SK-N-SH treated with all-trans-retinoic acid at 6 μM for 48 hours (cell line): Measurements from ENCODE around the gene ASTN2.

Source experiments
- ATAC-seq: fragments of 200-7000 bp; cut with Tn5 transposase; 3 replicates; pipeline ENCODE4 v1.9.1; 2020; ENCODE audit warnings: mild to moderate bottlenecking, moderate library complexity
- ARNTL ChIP-seq: fragments of 450-650 bp; formaldehyde crosslinking; IDR thresholded peaks from 2 replicates; pipeline ENCODE4 v1.5.0; 2020; ENCODE audit warnings: low read depth, mild to moderate bottlenecking, moderate library complexity, borderline replicate concordance
- BACH2 ChIP-seq: fragments of 250-450 bp; sonication (Bioruptor Pico); IDR thresholded peaks from 2 replicates; pipeline ENCODE4 v1.9.0; 2021; ENCODE audit warnings: mild to moderate bottlenecking, borderline replicate concordance
- CSDC2 ChIP-seq: fragments of 250-450 bp; sonication (Bioruptor Pico); IDR thresholded peaks from 2 replicates; pipeline ENCODE4 v1.5.0; 2020; ENCODE audit warnings: mild to moderate bottlenecking, moderate library complexity
- ESRRG ChIP-seq: fragments of 250-450 bp; sonication (Bioruptor Pico); IDR thresholded peaks from 2 replicates; pipeline ENCODE4 v1.6.1; 2021; ENCODE audit warnings: mild to moderate bottlenecking
- GLIS3 ChIP-seq: fragments of 250-450 bp; sonication (Bioruptor Pico); IDR thresholded peaks from 2 replicates; pipeline ENCODE4 v1.5.0; 2020; ENCODE audit warnings: mild to moderate bottlenecking, moderate library complexity
- ISL1 ChIP-seq: fragments of 250-450 bp; sonication (Bioruptor Pico); IDR thresholded peaks from 2 replicates; pipeline ENCODE4 v2.1.2; 2022; ENCODE audit warnings: mild to moderate bottlenecking, moderate library complexity
- OSR1 ChIP-seq: fragments of 250-450 bp; sonication (Bioruptor Pico); IDR thresholded peaks from 2 replicates; pipeline ENCODE4 v1.8.0; 2022; ENCODE audit warnings: moderate library complexity, mild to moderate bottlenecking, inconsistent platforms
- PPARA ChIP-seq: fragments of 250-450 bp; sonication (Bioruptor Pico); IDR thresholded peaks from 2 replicates; pipeline ENCODE4 v1.5.0; 2020; ENCODE audit warnings: mild to moderate bottlenecking, borderline replicate concordance
- RARB ChIP-seq: fragments of 250-450 bp; sonication (Bioruptor Pico); IDR thresholded peaks from 2 replicates; pipeline ENCODE4 v1.8.0; 2021; ENCODE audit warnings: mild to moderate bottlenecking, moderate library complexity
- SNAI2 ChIP-seq: fragments of 250-450 bp; sonication (Bioruptor Pico); IDR thresholded peaks from 2 replicates; pipeline ENCODE4 v1.5.0; 2020; ENCODE audit warnings: mild to moderate bottlenecking, moderate library complexity
- TOX ChIP-seq: fragments of 250-450 bp; sonication (Bioruptor Pico); IDR thresholded peaks from 2 replicates; pipeline ENCODE4 v1.8.0; 2021; ENCODE audit warnings: mild to moderate bottlenecking, moderate library complexity, borderline replicate concordance
- ZC3H10 ChIP-seq: fragments of 250-450 bp; sonication (Bioruptor Pico); IDR thresholded peaks from 2 replicates; pipeline ENCODE4 v1.5.1; 2021; ENCODE audit warnings: mild to moderate bottlenecking, moderate library complexity
- ZFP3 ChIP-seq: fragments of 250-450 bp; sonication (Bioruptor Pico); IDR thresholded peaks from 2 replicates; pipeline ENCODE4 v1.5.0; 2020; ENCODE audit warnings: mild to moderate bottlenecking, moderate library complexity
- ZFP30 ChIP-seq: fragments of 450-650 bp; formaldehyde crosslinking; IDR thresholded peaks from 2 replicates; pipeline ENCODE4 v1.5.0; 2022; ENCODE audit warnings: mild to moderate bottlenecking, moderate library complexity
- ZNF565 ChIP-seq: fragments of 450-650 bp; formaldehyde crosslinking; conservative IDR thresholded peaks from 2 replicates; pipeline ENCODE4 v1.5.0; 2020; ENCODE audit warnings: low read depth, mild to moderate bottlenecking, moderate library complexity
- ZNF70 ChIP-seq: fragments of 450-650 bp; formaldehyde crosslinking; IDR thresholded peaks from 2 replicates; pipeline ENCODE4 v1.5.0; 2020; ENCODE audit warnings: mild to moderate bottlenecking, moderate library complexity
- ZNF8 ChIP-seq: fragments of 450-650 bp; formaldehyde crosslinking; IDR thresholded peaks from 2 replicates; pipeline ENCODE4 v1.5.0; 2020; ENCODE audit warnings: mild to moderate bottlenecking, moderate library complexity
- TF ChIP-seq, protein P1 (sequence below): fragments of 250-450 bp; sonication (Bioruptor Pico); IDR thresholded peaks from 2 replicates; pipeline ENCODE4 v1.5.0; 2020; ENCODE audit warnings: mild to moderate bottlenecking, moderate library complexity
- TF ChIP-seq, protein P2 (sequence below): fragments of 250-450 bp; sonication (Bioruptor Pico); IDR thresholded peaks from 2 replicates; pipeline ENCODE4 v1.8.0; 2020; ENCODE audit warnings: mild to moderate bottlenecking, moderate library complexity, borderline replicate concordance
- TF ChIP-seq, protein P3 (sequence below): fragments of 250-450 bp; sonication (Bioruptor Pico); IDR thresholded peaks from 2 replicates; pipeline ENCODE4 v1.5.1; 2020; ENCODE audit warnings: low read depth, mild to moderate bottlenecking, moderate library complexity
- TF ChIP-seq, protein P4 (sequence below): fragments of 250-450 bp; sonication (Bioruptor Pico); IDR thresholded peaks from 2 replicates; pipeline ENCODE4 v1.5.1; 2021; ENCODE audit warnings: mild to moderate bottlenecking, moderate library complexity
- TF ChIP-seq, protein P5 (sequence below): fragments of 250-450 bp; sonication (Bioruptor Pico); IDR thresholded peaks from 2 replicates; pipeline ENCODE4 v1.8.0; 2021; ENCODE audit warnings: low read depth, mild to moderate bottlenecking, moderate library complexity, borderline replicate concordance

Gene ASTN2

DNA sequence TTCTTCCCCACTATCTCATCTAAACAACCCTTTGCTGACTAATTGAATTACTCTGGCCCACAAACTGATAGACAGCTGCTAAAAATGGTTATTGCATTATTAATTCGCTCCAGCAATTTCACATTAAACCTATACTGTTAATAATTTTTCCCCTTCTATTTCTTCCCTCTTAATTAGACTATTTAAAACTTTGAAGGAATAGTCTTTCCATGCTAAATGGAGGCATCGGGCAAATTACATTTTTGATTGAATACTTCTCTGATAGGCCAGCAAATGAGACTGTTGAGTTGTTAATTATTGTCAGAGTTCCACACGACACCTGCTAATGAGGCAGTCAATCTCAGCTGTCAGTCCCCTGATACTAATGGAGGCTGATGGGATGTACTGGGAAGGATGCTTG is 485.2 kb downstream of the ASTN2 start (continued):
- TF ChIP-seq, protein P1, sequence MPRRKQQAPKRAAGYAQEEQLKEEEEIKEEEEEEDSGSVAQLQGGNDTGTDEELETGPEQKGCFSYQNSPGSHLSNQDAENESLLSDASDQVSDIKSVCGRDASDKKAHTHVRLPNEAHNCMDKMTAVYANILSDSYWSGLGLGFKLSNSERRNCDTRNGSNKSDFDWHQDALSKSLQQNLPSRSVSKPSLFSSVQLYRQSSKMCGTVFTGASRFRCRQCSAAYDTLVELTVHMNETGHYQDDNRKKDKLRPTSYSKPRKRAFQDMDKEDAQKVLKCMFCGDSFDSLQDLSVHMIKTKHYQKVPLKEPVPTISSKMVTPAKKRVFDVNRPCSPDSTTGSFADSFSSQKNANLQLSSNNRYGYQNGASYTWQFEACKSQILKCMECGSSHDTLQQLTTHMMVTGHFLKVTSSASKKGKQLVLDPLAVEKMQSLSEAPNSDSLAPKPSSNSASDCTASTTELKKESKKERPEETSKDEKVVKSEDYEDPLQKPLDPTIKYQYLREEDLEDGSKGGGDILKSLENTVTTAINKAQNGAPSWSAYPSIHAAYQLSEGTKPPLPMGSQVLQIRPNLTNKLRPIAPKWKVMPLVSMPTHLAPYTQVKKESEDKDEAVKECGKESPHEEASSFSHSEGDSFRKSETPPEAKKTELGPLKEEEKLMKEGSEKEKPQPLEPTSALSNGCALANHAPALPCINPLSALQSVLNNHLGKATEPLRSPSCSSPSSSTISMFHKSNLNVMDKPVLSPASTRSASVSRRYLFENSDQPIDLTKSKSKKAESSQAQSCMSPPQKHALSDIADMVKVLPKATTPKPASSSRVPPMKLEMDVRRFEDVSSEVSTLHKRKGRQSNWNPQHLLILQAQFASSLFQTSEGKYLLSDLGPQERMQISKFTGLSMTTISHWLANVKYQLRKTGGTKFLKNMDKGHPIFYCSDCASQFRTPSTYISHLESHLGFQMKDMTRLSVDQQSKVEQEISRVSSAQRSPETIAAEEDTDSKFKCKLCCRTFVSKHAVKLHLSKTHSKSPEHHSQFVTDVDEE (CRISPR knock-in tag), result no peak
- TF ChIP-seq SNAI2 (CRISPR knock-in tag) (no peak), ZC3H10 (CRISPR knock-in tag) (no peak), ZNF8 (no peak), BACH2 (CRISPR knock-in tag) (no peak), ARNTL (no peak), ZNF70 (CRISPR knock-in tag) (no peak), CSDC2 (CRISPR knock-in tag) (no peak), ZNF565 (CRISPR knock-in tag) (no peak), OSR1 (CRISPR knock-in tag) (no peak), ZFP3 (no peak), TOX (CRISPR knock-in tag) (no peak)
- TF ChIP-seq, protein P2, sequence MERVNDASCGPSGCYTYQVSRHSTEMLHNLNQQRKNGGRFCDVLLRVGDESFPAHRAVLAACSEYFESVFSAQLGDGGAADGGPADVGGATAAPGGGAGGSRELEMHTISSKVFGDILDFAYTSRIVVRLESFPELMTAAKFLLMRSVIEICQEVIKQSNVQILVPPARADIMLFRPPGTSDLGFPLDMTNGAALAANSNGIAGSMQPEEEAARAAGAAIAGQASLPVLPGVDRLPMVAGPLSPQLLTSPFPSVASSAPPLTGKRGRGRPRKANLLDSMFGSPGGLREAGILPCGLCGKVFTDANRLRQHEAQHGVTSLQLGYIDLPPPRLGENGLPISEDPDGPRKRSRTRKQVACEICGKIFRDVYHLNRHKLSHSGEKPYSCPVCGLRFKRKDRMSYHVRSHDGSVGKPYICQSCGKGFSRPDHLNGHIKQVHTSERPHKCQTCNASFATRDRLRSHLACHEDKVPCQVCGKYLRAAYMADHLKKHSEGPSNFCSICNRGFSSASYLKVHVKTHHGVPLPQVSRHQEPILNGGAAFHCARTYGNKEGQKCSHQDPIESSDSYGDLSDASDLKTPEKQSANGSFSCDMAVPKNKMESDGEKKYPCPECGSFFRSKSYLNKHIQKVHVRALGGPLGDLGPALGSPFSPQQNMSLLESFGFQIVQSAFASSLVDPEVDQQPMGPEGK (CRISPR knock-in tag), result no peak

DNA sequence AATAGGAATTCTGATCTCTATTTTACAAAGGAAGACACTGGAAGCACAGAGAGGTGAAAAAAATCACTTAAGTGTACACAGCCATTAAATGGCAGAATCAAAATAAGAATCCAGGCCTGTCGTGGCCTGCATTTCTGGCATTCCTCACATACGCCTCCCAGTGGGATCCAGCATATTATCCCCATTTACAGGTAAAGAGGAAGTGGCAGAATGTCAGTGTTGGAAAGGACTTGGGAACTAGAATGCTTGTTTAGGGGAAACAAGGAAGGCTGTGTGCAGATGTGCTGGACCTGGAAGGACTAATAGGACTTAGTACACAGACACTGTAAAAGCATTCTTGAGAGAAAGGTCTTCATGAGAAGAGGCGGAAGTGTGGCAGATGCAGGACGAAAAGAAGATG is 486.0 kb downstream of the ASTN2 start:
- TF ChIP-seq OSR1 (CRISPR knock-in tag) (no peak), ARNTL (no peak), SNAI2 (CRISPR knock-in tag) (no peak), CSDC2 (CRISPR knock-in tag) (no peak), ZFP30 (no peak), ISL1 (CRISPR knock-in tag) (no peak)
- TF ChIP-seq, protein P3, sequence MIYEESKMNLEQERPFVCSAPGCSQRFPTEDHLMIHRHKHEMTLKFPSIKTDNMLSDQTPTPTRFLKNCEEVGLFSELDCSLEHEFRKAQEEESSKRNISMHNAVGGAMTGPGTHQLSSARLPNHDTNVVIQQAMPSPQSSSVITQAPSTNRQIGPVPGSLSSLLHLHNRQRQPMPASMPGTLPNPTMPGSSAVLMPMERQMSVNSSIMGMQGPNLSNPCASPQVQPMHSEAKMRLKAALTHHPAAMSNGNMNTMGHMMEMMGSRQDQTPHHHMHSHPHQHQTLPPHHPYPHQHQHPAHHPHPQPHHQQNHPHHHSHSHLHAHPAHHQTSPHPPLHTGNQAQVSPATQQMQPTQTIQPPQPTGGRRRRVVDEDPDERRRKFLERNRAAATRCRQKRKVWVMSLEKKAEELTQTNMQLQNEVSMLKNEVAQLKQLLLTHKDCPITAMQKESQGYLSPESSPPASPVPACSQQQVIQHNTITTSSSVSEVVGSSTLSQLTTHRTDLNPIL (CRISPR knock-in tag), result no peak
- TF ChIP-seq, protein P4, sequence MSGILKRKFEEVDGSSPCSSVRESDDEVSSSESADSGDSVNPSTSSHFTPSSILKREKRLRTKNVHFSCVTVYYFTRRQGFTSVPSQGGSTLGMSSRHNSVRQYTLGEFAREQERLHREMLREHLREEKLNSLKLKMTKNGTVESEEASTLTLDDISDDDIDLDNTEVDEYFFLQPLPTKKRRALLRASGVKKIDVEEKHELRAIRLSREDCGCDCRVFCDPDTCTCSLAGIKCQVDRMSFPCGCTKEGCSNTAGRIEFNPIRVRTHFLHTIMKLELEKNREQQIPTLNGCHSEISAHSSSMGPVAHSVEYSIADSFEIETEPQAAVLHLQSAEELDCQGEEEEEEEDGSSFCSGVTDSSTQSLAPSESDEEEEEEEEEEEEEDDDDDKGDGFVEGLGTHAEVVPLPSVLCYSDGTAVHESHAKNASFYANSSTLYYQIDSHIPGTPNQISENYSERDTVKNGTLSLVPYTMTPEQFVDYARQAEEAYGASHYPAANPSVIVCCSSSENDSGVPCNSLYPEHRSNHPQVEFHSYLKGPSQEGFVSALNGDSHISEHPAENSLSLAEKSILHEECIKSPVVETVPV (CRISPR knock-in tag), result no peak
- TF ChIP-seq, all 23 proteins: peak for 0
- ATAC-seq, result no peak

DNA sequence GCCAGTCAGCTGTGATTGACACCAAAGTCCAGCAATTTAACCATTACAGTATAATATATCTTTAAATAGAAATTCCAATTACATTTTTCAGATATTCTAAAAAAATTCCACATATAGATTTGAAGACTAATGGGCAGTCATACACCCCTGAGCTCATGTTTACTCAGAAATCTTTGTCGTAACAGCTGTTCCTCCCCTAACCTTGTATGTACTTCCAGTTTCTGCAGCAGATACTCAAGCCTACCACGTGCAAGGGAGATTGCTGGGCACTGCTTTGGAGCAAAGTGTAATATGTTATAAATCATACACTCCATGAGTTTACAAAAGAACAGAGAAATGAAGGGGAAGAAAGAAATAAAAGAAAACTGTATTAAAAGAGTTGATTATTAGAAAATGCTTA is 486.6 kb downstream of the ASTN2 start:
- ATAC-seq, result no peak
- TF ChIP-seq RARB (CRISPR knock-in tag) (no peak), PPARA (CRISPR knock-in tag) (no peak), ZNF70 (CRISPR knock-in tag) (no peak), ARNTL (no peak), ISL1 (CRISPR knock-in tag) (no peak), GLIS3 (no peak), ZC3H10 (CRISPR knock-in tag) (no peak), OSR1 (CRISPR knock-in tag) (no peak)
- TF ChIP-seq, protein P5, sequence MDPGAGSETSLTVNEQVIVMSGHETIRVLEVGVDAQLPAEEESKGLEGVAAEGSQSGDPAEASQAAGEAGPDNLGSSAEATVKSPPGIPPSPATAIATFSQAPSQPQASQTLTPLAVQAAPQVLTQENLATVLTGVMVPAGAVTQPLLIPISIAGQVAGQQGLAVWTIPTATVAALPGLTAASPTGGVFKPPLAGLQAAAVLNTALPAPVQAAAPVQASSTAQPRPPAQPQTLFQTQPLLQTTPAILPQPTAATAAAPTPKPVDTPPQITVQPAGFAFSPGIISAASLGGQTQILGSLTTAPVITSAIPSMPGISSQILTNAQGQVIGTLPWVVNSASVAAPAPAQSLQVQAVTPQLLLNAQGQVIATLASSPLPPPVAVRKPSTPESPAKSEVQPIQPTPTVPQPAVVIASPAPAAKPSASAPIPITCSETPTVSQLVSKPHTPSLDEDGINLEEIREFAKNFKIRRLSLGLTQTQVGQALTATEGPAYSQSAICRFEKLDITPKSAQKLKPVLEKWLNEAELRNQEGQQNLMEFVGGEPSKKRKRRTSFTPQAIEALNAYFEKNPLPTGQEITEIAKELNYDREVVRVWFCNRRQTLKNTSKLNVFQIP (CRISPR knock-in tag), result no peak

DNA sequence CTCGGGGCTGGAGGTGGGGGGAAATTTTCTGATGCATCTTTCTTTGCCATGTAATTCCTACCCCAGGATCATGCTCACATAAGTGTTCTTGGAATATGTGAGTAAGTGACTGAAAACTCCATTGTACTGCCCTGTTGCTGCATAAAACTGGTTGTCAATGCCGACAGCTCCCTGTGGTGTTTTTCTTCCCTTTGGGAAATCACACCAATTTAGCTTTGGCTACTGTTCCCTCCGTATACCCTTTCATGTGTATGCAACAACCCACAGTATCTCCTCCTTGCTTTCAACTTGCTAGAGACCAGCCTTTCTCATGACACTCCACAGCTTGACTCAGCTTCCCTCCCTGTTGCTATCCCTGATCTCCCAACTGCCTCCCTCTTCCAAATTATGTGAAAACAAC is 487.1 kb downstream of the ASTN2 start:
- TF ChIP-seq ZNF565 (CRISPR knock-in tag) (no peak), RARB (CRISPR knock-in tag) (no peak), ESRRG (no peak), ARNTL (no peak), BACH2 (CRISPR knock-in tag) (no peak), PPARA (CRISPR knock-in tag) (no peak), ZNF8 (no peak)
- TF ChIP-seq, protein P5 (CRISPR knock-in tag), result no peak
- no peak for ATAC-seq
